Activated gamma-delta T cell treated with anti-CD3 and anti-CD28 coated beads, Interleukin-2, amount 50 U/mL, for 16 hours (primary cell): ENCODE results near the gene SIK1.

Experiments used
- DNase-seq: peaks from one replicate; pipeline ENCODE4 v3.0.0-alpha.2; 2020; ENCODE audit warnings: low read depth

The SIK1 gene

DNA sequence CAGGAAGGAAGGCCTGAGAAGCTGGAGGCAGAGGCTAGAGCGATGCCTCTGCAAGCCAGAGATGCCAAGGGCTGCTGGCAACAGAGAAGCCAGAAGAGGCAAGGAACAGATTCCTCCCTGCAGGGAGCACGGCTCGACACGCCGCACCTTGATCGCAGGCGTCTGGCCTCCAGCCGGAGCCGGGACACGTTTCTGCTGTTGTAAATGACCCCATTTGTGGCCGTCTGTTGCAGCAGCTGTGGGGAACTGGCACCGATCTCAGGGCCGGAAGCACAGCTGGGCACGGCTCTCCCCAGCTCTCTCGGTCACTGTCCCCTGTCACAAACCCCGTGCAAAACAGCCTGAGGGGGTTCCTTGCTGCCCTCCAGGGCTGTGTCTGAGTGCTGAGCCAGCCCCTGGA lies 59.6 kb downstream of the SIK1 start:
- no peak for DNase-seq

DNA sequence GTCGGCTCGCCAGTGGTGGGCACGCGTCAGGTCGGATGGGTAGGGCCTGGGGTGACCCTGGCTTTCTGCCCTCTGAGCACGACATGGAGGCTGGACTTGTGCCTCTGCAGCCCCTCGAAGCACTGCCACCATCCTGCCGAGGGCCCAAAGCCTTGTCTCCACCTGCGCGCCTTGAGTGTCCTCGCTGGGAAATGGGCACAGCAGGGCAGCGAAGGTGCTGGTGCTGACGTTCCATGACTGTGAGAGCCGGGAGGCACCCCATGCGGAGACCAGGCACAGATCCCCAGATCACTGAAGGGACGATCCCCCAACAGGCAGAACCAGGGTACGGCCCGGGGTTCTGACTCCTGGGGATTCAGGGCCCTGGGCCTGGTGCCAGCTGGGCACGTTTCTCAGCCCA lies 60.3 kb downstream of the SIK1 start:
- DNase-seq: no peak

DNA sequence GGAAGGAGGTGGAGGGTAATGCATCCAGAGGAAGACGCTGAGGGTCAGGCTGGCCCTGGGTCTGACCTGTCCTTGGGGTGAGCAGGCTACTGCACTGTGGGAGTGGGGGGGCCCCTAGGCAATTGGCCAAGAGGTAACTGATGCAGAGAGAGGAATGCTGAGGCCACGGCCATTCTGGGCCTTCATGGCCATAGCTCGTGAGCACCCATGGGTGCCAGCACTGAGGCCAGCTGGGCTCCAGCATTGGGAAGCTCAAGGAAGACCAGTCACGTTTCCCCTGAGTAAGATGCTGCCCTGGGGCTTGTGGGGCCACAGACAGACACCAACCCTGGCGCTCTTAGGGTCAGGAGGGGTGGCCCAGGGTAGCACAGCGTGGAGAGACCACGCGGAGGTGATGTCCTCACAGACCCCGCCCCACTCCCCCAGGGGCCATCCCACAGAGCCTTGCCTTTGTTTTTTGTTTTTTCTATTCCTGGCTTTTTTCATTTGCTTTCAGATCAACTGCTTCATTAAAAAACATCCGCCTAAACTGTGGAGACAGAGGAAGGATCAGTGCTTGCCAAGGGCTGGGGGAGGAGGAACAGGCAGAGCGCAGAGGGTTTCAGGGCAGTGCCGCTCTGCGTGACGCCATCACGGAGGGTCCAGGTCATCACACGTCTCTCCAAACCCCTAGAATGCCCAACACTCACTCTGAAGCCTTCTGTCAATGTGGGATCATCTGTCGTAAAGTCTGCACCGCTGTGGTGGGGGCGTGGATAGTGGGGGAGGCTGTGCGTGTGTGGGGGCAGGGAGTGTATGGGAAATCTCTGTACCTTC lies 61.1 kb downstream of the SIK1 start:
- no peak for DNase-seq

DNA sequence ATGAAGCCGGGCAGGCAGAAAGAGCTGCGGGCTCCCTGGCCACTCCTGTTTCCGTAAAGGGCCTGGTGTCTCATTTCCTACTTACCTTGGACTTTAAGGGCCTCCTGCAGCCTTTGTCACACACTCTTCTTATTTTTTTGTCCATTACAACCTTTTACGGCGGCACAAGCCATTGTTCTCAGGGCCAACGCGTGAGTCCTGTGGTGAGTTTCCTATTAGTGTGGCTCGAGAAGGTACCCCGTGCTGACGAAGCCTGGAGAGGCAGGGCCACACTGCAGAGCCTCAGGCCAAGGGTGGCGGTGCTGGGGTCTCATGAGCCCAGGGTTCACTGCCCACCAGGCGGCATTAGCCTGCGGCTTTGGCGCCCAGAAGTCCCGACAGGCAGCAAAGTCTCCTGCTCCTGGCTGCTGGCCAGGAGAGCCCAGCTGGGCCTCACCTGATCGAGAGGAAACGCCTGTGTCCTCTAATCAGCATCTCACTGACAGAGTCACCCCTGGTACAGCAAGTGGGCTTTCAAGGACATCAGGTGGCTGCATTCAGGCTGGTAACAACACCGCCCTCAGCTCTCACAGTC lies 62.0 kb downstream of the SIK1 start:
- no peak for DNase-seq
